Fibroblast of skin of right biceps (primary cell): ENCODE measurements around the gene ABLIM2.

Experiments used
- DNase-seq: peaks from one replicate; pipeline ENCODE4 v3.0.0-alpha.2; 2013

The ABLIM2 gene

DNA sequence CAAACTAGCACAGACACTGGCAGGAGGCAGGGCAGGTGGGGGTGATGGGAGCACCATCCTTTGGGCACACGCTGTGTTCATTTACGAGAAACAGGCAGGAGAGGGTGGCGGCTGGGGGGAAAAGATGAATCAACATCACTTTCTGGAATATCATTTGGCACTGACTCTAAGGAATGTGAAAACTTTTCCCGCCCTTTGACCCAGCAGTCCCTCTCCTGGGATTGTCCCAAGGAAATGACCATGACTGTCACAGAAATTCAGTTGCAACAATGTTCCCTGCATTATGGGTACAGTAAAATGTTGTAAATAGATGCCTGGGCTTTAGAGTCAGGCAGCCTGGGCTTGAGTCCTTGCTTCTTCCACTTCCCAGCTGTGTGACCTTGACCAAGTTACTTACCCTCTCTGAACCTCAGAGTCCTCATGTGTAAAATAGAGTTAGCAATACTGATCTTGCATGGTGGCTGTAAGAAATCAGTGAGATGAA is 58.6 kb downstream of the ABLIM2 start:
- no peak for DNase-seq

GRCh38 chr4:8098506-8098905 is 60.1 kb downstream of the ABLIM2 start:
- no peak for DNase-seq

GRCh38 chr4:8097721-8098345 is 60.8 kb downstream of the ABLIM2 start:
- DNase-seq, result no peak

- DNase-seq, result no peak
Observed at GRCh38 chr4:8097141-8097541, 61.5 kb downstream of the ABLIM2 start.

- no peak for DNase-seq
Observed at GRCh38 chr4:8096690-8097061, 61.9 kb downstream of the ABLIM2 start.

DNA sequence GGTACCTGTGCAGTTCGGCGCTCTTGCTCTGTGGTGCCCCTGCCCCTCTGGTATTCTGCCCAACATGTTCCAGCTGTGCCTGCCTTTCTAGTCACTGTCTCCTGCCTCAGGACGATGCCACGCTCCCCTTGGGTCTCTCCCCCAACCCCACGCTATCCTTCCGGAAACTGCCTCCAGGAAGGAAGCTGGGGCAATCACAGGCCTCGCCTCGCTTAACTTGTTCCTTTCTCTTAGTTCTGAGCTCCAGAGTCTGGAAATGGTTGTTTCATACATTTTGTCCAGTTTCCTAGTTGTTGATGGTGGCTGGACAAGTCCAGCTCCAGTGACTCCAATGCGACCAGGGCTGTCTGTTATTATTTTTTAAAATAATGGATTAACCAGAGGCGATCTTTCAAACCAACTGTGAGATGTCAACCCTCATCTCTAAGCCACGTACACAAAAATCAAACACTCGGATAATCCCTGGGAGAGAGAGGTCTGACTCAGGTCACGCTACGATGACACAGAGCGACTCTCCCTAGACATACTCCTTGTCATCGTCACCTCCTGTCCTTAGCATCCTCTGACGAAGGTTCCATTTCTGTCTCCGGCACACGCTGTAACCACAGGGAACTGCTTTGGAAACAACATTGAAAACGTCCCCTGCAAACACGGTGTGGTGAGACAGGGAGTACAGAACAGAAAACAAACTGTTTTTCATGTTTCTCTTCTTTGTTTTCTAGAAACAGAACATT is 62.5 kb downstream of the ABLIM2 start:
- no peak for DNase-seq

DNA sequence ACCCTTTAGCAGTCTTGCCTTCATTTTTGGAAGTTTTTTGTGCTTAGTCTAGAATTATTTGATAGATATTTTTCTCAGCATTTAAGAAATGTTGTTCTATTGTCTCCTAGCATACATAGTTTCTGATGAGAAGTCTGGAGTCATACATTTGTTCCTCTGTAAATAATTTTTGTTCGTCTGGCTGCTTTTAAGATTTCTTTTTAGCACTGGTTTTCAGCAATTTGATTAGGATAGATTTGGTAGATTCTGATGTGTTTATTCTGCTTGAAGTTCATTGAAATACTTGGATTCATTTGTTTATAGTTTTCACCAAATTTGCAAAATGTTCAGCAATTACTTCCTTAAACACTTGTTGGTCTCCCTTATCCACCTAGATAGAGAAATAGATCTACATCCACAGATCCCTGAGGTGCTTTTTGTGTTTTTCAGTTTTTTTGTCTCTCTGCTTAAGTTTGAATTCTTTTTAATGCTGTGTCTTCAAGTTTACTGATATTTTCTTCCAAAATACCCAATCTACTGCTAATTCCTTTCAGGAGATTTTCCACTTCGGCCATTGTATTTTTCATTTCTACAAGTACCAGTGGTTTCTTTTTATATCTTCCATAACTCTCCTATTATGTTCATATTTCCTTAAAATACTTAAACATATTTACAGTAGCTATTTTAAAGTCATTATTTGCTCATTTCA is 64.9 kb downstream of the ABLIM2 start:
- DNase-seq, result no peak

DNA sequence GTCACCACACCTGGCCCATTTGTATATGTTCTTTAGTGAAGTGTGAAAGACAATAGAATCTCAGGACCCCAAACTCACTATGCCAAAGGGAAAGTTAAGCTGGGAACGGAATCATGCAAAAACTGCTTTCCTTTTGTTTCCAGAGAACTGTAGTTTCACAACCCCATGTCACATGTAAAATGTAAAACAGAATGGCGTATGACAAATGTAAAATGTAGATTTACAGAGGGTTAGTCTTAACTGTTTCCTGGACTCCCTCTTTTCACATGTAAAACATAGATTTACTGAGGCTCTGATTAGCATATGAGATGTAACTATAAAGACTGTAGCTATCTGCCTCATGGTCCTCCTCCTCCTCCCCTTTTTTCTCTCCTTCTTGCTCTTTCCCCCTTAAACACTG is 66.3 kb downstream of the ABLIM2 start:
- no peak for DNase-seq

DNA sequence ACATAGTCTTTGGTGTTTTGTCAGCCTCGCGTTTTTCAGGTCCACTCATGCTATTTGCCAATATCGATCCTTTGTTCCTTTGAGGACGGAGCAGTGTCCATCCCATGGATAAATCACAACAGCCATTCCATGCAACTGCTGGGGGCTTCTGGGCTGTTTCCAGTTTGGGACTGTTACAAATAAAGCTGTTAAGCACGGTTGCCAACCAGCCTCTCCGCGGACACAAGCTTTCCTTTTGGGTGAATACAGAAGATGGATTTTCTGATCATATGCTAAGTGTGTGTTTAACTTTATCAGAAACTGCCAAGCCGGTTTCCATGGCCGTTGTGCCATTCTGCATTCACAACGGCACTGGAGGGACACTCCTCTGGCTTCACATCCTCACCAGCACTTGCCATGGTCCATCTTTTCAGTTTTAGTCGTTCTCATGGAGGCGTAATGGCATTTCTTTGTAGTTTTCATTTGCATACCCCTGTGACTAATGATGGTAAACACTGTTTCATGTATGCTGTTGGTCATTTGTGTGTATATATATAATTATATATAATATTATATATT is 67.8 kb downstream of the ABLIM2 start:
- no peak for DNase-seq

DNA sequence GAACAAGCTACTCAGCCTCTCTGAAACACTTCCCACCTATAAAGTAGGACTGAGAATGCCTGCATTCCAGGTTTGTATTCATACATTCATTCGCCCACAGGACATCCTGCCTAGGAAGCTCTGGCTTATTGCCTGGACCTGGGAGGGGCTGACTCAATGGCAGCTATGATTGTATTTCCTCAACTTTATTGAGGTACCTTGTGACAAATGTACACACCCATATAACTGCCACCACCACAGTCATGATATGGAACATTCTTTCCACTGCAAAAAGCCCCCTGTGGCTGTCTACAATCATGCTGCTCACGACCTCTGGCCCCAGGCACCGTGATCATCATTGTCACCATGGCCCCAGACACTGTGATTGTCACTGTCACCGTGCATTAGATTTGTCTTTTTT is 68.3 kb downstream of the ABLIM2 start:
- peak; percentile 35 for DNase-seq

- no peak for DNase-seq
Observed at GRCh38 chr4:8089862-8090261, 68.8 kb downstream of the ABLIM2 start.

DNA sequence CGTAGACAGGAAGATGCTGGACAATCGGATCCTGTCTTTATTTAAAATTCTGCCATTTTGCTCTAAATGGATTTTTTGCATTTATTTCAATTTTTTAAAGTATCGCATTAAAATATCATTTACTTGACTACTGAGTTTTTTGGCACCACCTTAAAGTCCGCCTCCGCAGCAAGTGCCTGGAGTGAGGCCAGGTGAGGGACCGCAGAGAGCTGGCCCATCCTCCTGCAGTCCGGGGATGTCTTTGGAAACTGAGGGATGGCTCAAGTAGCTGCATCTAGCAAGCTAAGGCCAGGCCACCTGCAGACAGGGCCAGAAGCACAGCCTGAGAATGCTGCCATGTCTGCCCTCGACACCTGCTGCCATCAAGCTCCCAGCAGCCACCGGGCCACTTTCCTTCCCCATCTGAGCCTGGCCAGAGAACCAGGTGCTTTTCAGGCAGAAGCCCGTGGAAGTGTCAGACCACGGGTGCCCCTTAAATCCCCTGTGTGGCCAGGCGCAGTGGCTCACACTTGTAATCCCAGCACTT is 69.6 kb downstream of the ABLIM2 start:
- DNase-seq, result no peak

GRCh38 chr4:8087921-8088495 is 70.6 kb downstream of the ABLIM2 start:
- DNase-seq, result no peak

GRCh38 chr4:8086783-8087445 is 71.7 kb downstream of the ABLIM2 start:
- no peak for DNase-seq

DNA sequence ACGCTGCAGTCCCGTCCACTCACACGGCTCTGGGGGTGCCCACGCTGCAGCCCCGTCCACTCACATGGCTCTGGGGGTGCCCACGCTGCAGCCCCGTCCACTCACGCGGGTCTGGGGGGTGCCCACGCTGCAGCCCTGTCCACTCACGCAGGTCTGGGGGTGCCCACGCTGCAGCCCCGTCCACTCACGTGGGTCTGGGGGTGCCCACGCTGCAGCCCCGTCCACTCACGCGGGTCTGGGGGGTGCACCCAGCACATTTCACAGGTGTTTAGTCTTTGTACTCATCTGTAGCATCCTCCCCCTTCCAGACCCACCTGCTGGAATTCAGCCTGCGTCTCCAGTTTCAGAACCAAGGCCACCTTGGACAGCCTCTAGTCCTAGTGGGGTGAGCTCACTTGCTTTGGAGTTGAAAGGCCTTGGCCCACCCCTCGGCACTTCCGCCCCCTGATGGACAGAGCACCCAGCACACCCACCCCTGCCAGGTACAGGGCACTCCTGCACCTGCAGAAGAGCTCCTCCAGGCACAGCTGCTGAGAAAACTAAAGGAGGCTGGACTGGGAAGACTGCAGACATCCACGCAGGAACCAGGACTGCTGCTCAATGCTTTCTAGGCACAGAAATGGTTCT is 73.0 kb downstream of the ABLIM2 start:
- no peak for DNase-seq

DNA sequence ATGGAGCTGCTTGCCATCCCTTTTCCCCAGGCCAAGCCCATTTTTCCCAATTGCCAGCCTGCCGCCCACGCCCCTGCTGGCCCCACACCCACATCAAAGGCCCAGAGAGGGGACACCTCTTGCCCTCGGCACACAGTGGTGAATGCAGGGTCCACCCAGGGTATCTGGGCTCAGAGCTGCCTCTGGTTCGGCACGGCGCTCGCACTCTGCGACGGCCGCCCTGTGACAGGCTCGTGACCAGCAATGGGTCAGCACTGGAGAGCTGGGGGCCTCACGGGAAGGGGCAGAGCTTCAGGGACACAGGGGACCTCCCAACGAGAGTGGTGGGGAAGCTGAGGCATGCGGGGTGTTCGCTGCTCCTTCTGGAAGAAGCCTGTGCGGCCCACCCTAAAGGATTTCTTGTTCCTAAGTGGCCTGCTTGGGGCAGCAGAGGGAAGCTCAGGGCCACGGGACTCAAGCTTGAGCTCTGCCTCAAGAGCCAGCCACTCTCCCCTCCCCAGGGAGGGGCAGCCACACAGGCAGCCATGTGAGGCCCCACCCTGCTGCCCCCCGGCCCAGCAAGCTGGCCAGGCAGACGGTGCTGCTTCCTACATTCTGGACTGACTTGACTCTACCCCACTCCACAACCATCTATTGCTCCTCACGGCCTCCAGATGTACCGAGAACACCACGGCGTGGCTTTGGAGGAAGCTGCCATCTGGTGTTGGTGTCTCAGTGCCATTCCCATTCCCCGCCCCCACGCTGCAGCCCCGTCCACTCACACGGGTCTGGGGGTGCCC is 73.7 kb downstream of the ABLIM2 start:
- DNase-seq, result no peak

DNA sequence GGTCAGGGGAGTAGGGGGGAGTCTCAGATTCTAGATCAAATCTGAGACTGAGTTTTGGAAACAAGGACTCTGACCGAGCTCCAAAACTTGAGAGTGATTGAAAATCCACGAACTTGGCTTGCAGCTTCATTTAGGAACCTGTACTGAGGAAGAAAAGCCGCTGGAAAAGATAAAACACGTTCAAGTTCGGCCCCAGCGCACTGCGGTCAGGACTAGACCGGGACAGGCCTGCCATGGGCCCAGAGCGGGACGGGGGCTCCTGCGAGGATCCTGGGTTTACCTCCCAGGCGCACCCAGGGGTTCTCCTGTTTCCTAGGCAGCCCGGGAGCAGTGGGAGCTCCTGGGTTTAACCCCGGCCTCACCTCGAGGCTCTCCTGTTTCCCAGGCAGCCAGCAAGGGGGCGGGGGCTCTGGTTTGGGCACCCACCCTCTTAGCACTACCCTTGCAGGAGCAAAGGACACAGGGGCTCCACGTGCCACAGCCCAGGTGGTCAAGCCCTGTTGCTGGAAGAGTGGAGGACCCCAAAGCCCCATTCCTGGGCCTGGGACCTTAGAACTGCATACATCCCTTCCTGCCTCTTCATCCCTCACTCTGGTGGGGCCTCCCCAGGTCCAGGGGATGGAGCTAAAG is 74.5 kb downstream of the ABLIM2 start:
- no peak for DNase-seq

DNA sequence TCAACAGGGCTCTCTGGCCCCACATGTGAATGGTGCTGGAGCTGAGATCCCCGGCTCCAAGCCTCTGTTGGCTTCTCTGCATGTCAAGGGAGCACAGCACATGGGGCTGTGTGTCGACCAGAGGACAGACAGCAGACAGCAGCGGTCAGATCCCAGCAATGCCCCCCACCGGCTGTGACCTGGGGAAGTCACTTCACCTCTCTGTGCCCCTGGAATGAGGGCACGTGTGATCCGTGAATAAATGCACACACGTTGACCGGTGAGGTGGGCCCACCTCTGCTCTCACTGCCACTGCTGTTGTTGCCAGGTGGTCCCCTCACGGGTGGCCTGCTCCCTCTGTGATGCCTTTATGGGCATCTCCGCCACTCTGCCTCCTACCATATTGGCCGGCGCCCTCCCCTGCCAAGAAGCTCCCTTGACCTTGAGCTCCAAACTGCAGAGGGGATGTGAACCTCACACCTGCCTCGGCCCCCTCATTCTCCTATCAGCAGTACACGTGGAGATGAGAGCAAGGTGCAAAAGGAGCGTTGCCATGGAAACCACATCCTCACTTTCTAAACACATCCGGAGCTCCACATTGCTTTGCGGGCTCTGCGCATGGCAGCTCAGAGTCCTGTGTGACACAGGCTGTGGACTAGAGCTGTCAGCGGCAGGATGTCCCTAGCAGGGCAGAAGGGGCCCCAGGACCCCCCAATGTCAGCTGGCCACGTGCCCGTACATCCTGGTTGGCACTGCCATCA is 75.4 kb downstream of the ABLIM2 start:
- no peak for DNase-seq

- DNase-seq, result no peak
Observed at GRCh38 chr4:8082517-8083055, 76.0 kb downstream of the ABLIM2 start.
